HL-60 (cell line): ENCODE measurements around the gene FAM50B.

Experiments used
- CTCF ChIP-seq: IDR thresholded peaks from one replicate; pipeline ENCODE4 v1.5.1; 2011; ENCODE audit warnings: low read length, control low read depth, inconsistent platforms; ENCODE audit not compliant: insufficient read depth
- GABPA ChIP-seq: IDR thresholded peaks from 2 replicates; pipeline ENCODE4 v1.6.1; 2012; ENCODE audit warnings: low read depth
- POLR2AphosphoS5 ChIP-seq: IDR thresholded peaks from 2 replicates; pipeline ENCODE4 v1.6.1; 2012; ENCODE audit warnings: low read depth
- REST ChIP-seq: IDR thresholded peaks from 2 replicates; pipeline ENCODE4 v1.6.1; 2012; ENCODE audit warnings: low read depth; ENCODE audit not compliant: insufficient replicate concordance
- SPI1 ChIP-seq: IDR thresholded peaks from 2 replicates; pipeline ENCODE4 v1.6.1; 2012; ENCODE audit warnings: low read depth, mild to moderate bottlenecking, borderline replicate concordance

- TF ChIP-seq CTCF (no peak), REST (no peak), POLR2AphosphoS5 (no peak), GABPA (no peak), SPI1 (no peak)
These were observed 43.4 kb downstream of the FAM50B start for GRCh38 chr6:3892603-3893002.
